ENCODE results near the gene CHIC2.

DNA sequence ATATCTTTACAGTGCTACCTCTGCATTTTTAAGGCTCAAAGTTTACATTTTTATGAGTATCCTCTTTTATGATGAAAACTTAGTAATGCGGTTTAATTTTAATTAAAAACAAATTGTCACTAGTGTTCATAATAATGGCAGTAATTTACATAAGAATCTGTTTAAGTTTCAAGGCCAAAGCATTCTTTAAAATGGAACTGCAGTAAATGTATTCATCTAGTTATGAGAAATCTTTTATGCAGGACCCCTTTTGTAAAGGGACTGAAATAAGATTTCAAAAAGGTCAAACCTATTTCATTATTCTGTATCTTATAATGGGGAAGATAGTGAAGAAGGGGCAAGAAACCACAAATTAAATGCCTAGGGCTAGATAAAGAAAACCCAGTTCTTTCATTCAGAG lies 37.1 kb downstream of the CHIC2 start:
- TF ChIP-seq CTCF (conservative IDR thresholded peaks at IDR 0.05 in 1 of 2, IDR thresholded peaks at IDR 0.05 in 1 of 2; ENCODE audit: low read depth in 1 of 2, low read length in 2 of 2) (no peak), EZH2 (IDR thresholded peaks at IDR 0.05; ENCODE audit: low read length, missing control alignments) (no peak)

Data from fibroblast of lung (primary cell).